ENCODE data around the gene TAF4.

The TAF4 gene

GRCh38 chr20:61927193-61927825, 138.4 kb downstream of the TAF4 start:
- TF ChIP-seq CTCF (IDR thresholded peaks at IDR 0.05; ENCODE audit: control insufficient read depth, insufficient read depth, low read depth, low read length, missing control alignments), result no peak
- DNase-seq (ENCODE audit: low read depth), result no peak
- H3K4me3 ChIP-seq (ENCODE audit: control insufficient read depth, low read depth, low read length), result no peak overlapping the region

- no peak overlapping the region for H3K4me3 ChIP-seq (ENCODE audit: control insufficient read depth, low read depth, low read length)
- no peak for DNase-seq (ENCODE audit: low read depth)
- TF ChIP-seq CTCF (IDR thresholded peaks at IDR 0.05; ENCODE audit: control insufficient read depth, insufficient read depth, low read depth, low read length, missing control alignments), result no peak
These were observed 138.9 kb downstream of the TAF4 start for GRCh38 chr20:61926796-61927192.

GRCh38 chr20:61926253-61926613, 139.4 kb downstream of the TAF4 start:
- DNase-seq (ENCODE audit: low read depth), result no peak
- no peak overlapping the region for H3K4me3 ChIP-seq (ENCODE audit: control insufficient read depth, low read depth, low read length)
- no peak for TF ChIP-seq CTCF (IDR thresholded peaks at IDR 0.05; ENCODE audit: control insufficient read depth, insufficient read depth, low read depth, low read length, missing control alignments)

GRCh38 chr20:61925555-61926252, 140.0 kb downstream of the TAF4 start:
- peak; percentile 34 for DNase-seq (ENCODE audit: low read depth)
- no peak overlapping the region for H3K4me3 ChIP-seq (ENCODE audit: control insufficient read depth, low read depth, low read length)
- no peak for TF ChIP-seq CTCF (IDR thresholded peaks at IDR 0.05; ENCODE audit: control insufficient read depth, insufficient read depth, low read depth, low read length, missing control alignments)

DNA sequence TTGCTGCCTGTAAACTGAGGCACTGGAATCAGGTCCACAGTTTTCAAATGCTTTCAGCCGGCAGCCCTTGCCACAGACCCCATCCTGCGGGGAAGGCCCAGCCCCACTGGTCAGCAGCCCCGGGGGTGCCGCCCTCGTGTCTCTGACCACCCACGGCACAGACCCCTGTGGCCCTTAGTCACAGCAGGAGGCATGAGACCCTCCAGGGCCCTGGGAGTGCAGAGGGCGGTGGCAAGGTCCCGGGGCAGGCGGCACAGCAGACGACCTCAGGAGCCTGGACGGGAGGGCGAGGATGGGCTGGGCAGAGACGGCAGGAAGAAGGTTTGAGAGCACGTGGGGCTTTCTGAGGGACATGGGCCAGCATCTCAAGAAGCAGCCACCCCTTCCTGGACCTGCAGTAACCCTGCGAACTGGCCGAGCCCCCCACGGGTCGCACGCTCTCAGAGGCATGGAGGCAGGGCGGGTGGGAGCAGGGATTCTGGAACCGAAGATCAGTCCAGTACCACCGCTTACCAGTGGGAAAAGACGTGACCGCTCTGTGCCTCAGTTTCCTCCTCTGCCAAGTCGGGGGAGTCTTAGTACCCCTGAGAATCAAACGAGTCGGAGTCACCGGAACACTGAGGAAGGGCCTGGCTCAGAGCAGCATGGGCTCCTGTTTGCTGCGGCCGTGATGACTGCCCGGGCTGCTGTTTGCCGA, 140.7 kb downstream of the TAF4 start:
- no peak for TF ChIP-seq CTCF (IDR thresholded peaks at IDR 0.05; ENCODE audit: control insufficient read depth, insufficient read depth, low read depth, low read length, missing control alignments)
- DNase-seq (ENCODE audit: low read depth), result no peak
- H3K4me3 ChIP-seq (ENCODE audit: control insufficient read depth, low read depth, low read length), result no peak overlapping the region

All from AG09309 (cell line).